ENCODE results near the gene SLC35B4.

GRCh38 chr7:134334408-134334807 is 17.7 kb upstream of the SLC35B4 start:
- TF ChIP-seq CTCF (IDR thresholded peaks at IDR 0.05) (no peak), POLR2AphosphoS5 (IDR thresholded peaks at IDR 0.05) (no peak), POLR2A (IDR thresholded peaks at IDR 0.05) (no peak)

All from sigmoid colon (tissue), 4 donors.